LNCaP clone FGC (cell line): Measurements from ENCODE around the gene VEGFB.

ENCODE experiments used
- DNase-seq: peaks from one replicate; pipeline ENCODE4 v3.0.0-alpha.2; 2011; ENCODE audit warnings: low read depth
- H3K4me3 ChIP-seq: 2 replicates; pipeline ENCODE4 v1.5.1; 2011; ENCODE audit warnings: mild to moderate bottlenecking, low read depth, low read length, control low read depth
- TF ChIP-seq, protein P1 (sequence below): IDR thresholded peaks from 2 replicates; pipeline ENCODE4 v1.5.1; 2012; ENCODE audit warnings: mild to moderate bottlenecking; ENCODE audit not compliant: control insufficient read depth, insufficient read depth; ENCODE audit errors: extremely low read depth

The VEGFB gene

DNA sequence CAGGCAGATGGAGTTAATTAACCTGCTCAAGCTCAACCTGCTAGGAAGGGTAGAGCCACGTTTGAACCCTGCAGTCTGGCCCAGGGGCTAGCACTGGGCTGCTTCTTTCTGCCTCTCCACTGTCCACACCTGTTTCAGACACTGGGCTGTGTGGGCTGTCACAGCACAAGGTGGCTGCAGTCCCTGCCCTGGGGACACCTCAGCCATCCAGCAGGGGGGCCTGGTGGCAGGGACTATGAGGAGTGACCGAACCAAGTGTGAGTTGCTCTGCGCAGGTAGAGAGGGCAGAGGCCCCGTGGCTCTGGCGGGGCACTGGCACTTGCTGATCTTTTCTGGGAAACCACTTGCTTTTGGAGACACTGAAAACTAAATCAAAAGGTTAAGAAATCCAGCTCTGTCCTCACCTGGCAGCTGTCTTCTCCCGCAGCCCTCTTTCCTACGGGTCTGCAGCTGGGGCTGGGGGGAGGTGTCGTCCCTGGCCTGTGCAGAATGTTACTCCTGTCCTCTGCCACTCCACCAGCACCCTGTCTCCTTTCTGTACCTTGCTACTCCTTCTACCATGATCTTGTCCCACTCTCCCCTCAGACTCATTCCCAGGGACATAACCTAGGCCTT lies 44.3 kb downstream of the VEGFB start:
- TF ChIP-seq, protein P1, sequence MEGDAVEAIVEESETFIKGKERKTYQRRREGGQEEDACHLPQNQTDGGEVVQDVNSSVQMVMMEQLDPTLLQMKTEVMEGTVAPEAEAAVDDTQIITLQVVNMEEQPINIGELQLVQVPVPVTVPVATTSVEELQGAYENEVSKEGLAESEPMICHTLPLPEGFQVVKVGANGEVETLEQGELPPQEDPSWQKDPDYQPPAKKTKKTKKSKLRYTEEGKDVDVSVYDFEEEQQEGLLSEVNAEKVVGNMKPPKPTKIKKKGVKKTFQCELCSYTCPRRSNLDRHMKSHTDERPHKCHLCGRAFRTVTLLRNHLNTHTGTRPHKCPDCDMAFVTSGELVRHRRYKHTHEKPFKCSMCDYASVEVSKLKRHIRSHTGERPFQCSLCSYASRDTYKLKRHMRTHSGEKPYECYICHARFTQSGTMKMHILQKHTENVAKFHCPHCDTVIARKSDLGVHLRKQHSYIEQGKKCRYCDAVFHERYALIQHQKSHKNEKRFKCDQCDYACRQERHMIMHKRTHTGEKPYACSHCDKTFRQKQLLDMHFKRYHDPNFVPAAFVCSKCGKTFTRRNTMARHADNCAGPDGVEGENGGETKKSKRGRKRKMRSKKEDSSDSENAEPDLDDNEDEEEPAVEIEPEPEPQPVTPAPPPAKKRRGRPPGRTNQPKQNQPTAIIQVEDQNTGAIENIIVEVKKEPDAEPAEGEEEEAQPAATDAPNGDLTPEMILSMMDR = no peak
- no peak for DNase-seq
- H3K4me3 ChIP-seq = no peak overlapping the region

DNA sequence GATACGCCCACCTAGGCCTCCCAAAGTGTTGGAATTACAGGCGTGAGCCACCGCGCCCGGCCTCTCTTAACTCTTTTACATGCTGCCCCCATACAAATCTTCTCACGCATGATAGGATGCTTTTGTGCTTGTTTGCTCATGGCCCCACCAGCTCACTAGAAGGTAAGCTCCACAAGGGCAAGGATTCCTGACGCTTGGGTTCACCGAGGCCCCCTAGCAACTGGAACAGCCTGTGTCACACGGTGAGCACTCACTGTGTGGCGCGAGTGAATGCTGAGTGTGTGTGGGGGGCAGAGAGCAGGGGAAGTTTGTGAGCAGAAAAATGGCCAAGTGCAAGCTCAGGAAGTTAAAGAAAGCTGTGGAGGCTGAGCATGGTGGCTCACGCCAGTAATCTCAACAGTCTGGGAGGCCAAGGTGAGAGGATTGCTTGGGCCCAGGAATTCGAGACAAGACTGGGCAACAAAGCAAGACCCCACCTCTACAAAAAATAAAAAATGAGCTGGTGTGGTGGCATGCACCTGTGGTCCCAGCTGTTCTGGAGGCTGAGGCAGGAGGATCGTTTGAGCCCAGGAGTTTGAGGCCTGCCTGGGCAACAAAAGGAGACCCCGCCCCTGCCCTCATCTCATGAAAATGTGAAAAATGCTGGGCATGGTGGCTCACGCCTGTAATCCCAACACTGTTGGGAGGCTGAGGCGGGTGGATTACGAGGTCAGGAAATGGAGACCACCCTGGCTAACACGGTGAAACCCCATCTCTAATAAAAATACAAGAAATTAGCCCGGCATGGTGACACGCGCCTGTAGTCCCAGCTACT lies 47.8 kb downstream of the VEGFB start:
- DNase-seq = no peak
- H3K4me3 ChIP-seq = no peak overlapping the region
- TF ChIP-seq, protein P1 = no peak

GRCh38 chr11:64283092-64283491 lies 48.7 kb downstream of the VEGFB start:
- TF ChIP-seq, protein P1 = no peak
- H3K4me3 ChIP-seq = no peak overlapping the region
- no peak for DNase-seq

DNA sequence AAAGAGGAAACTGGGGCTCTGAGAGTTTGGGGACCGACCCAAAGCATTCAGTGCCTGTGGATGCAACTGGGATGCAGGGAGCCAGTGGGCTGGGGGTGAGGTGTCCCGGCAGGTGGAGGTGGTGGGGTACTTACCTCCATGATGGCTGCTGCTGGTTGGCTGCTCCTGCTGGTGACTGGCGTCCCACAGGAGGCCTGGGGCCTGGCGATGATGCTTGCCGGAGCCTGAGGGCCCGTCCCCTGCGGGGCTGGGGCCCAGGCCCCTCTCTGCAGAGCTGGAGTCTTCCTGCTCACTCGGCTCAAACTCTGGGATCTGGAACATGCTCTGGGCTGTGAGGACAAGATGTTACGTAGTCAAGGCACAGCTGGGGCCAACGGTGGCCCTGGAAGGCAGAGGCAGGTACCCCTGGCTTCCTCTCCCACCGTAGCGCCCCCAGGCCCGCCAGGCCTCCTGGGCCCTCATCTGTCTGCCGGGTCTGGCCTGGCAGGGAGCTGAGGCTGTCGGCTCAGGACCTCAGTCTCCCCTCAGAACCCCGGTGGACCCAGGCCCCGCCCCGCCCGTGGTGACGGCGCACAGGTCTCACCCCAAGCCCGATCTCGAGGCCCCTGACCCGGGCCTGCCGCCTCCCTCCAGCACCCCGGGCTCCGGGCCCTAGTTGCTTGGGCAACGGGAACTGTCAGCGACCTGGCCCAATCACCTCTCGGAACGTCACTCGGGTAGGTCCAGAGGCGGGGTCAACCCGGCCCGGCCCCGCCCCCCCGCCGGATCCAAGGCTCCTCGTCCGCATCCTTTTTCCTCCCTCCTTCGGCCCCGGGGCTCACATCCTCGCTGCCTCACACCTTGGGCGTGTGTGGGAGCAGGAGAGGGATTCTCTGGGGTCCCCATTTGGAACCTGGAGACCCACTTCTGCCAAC lies 49.9 kb downstream of the VEGFB start, which contains the start of gene BAD:
BAD (minus strand) TSS at position 618 of the 914 bp plus-strand sequence; CDS start at position 321, 297 bp downstream.
- TF ChIP-seq, protein P1 = no peak
- peak within 1 kb of the TSS; percentile 82 for H3K4me3 ChIP-seq
- peak; percentile 64 for DNase-seq

DNA sequence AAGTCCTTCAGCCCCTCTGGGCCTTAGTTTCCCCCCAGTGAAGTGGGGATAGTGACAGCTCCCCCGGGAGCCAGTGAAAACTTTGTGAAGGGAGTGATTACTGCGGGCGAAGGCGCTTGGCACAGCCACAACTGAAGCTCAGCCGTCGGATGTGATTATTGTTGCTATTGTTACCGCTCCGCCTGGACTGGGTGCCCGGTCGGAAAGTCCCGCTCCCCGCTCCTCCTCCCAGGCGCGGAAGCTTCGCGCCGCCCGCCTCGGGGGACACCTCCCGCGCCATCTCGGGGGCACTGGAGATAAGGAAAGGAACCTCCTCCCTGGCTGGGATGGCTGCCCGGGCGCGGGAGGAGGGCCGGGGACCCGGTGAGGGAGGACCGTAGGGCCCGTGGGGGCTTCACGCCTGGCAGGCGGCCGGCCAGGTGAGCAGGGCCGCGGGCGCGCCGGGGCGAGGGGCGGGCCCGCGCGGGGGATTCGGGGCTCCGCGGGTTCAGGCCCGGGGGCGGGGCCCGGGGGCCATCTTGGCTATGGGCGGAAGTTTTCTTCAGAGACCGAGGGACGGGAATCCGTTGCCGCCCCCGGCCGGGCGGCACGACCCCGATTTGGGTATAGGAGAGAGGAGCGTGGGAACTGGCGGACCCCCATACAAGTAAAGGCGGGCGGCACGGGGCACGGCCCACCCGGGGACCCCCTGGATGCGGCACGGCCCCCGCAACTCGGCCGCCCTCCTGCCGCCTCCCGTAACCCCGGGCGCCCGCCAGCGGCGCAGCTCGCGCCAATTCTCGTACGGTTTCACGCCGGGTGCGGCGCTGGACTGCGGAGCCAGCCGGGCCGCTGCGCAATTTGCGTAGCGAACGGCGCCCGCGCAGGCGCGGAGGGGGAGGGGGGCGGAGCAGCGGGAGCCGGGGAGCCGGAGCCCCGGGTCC lies 50.8 kb downstream of the VEGFB start, which contains the start of gene GPR137:
GPR137 (plus strand) TSS at position 887 of the 923 bp plus-strand sequence. CDS start 677 bp downstream, outside the sequence.
- TF ChIP-seq, protein P1 = no peak
- H3K4me3 ChIP-seq = peak within 1 kb of the TSS; percentile 82
- DNase-seq = no peak
